AG08395 (cell line): Measurements from ENCODE around the gene GPR27.

Experiments used
- DNase-seq: peaks from one replicate; pipeline ENCODE4 v3.0.0; 2012; ENCODE audit warnings: mixed read lengths, low spot score

The GPR27 gene

DNA sequence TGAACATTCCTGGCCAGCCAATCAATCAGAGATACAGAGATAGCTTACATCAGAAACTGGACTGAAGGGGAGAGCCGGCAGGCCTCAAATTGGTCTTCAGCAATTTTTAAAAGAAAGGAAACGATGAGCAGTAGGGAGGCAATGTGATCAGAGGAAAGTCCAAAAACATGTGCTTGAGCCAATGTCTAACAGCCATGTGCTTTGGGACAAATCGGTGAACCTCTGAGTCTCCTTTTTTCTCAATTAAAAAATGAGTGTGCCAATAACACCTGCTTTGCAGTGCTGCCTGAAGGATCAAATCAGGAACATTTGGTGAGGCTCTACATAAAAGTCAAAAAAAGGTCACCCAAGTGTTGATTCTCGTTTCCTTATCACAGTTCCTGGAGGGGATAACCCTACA lies 21.0 kb upstream of the GPR27 start:
- no peak for DNase-seq

DNA sequence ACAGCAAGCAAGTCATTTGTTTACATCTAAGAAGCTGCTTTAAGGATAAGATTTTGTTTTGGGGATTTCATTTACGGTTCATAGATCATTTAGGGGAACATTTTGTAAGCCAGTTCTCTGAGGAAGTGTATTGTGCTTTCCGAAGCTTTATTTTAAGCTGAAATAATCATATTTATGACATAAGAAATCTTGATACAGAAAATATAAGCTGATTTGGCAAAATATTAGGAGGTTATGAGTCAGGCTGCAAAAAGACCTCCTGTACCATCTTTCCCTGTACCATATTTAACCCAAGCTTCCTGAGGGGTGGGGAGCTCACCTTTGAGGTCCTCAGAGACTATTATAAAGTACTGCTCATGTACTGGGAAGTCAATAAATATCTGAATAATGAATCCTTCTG lies 20.3 kb upstream of the GPR27 start:
- DNase-seq: no peak

DNA sequence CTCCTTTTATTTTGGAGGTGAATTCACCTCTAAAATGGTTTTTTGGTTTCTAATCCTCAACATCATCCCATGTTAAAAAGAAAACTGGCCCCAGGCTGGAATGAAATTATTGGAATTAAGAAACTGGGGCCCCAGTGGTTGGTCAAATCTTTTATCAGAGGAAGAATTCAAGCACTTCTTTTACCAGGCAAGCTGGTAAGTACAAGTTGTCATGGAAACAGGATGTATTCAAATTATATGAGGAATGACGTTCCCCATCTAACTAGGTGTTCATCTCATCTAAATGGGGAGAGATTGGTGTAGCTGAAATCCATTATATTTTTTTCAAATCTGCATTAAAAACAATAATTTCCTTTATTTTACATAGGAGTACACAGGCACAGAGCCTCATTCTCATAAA lies 18.8 kb upstream of the GPR27 start:
- DNase-seq: no peak

DNA sequence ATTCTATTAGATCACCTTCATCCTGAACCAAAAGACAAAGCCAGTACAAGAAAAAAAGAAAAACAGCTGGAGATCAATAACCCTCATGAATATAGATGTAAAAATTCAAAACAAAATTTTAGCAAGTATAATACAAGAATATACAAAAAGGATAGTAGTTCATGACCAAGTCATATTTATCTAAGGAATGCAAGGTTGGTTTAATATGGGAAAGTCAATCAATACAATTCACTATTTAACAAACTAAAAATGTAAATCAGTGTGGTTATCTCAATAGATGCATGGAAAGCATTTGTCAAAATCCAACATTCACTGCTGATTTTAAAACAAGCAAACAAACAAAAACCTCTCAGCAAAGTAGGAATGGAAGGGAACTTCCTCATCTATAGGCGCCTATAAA lies 11.0 kb upstream of the GPR27 start:
- DNase-seq: no peak

DNA sequence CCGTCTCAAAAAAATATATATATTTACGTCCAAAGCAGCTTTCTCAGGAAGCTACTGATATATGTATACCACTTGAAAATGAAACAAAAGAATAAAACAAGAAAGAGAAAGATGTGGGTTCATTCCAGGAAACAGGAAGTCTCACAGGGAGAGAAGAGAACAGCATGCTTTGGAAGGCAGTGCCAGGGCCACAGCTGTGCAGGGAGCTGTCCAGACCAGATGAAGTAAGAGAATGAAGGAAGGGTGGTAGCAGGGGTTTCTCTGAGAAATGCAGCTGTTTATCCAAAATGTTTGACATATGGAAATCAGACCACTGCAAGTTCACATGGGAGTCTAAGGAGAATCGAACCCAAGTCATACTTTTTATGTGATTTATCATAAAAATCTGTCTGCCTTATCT lies 8.9 kb upstream of the GPR27 start:
- DNase-seq: no peak

DNA sequence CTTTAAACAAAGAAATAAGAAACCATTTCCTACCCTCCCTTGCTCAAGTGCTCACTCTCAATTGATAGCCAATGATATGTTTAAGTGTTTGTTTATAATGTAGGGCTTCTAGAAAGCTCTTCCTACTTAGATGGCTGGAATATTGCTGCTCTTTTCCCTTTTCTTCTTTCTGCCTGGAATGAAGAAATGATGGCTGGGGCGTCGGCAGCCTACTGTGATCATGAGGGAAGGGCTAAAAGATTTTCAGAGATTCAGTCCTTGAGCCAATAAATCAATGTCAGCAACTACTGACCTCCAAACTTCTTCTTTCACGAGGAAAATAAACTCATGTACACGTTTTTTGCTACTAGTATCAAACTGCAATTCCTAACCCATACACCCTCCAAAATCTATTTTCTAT lies 2.1 kb upstream of the GPR27 start:
- DNase-seq: no peak

DNA sequence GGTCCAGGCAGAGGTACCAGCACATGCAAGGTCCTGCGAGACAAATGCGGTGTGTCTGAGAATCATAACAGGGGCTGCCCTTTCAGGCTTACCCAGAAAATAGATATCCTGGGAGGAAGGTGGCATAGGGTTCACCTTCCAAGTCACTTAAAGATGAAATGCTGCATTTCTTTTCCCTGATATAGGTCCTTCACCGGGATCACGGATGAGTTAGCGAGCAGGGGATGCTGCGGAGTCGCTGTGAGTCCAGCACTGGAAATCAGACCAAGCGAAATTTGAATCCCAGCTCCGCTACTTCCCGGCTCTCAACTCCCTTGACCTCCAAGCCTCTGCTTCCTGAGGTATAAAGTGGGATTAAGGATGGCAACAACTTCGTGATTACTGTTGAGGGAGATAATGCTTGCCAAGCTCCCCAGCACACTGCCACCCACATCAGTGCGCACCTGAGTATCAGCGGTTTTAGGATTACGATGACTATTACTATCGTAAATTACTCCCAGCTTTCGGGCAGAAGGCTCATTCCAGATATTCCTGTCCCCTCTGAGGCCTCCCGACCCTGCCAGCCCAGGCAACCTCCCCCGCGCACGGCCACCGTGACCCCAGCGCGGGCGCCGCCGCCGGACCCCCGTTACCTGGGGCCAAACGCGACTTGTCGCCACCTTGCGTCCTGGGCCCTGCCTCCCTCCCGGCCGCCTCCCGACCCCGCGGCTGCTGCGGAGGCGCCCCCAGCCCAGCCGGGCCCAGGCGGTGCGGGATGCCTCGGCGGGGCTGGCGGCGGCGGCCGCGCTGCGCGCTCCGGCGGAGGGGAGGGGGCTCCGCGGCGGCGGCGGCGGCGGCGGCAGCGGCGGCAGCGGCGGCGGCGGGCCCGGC lies 589 bp upstream of the GPR27 start:
- no peak for DNase-seq

DNA sequence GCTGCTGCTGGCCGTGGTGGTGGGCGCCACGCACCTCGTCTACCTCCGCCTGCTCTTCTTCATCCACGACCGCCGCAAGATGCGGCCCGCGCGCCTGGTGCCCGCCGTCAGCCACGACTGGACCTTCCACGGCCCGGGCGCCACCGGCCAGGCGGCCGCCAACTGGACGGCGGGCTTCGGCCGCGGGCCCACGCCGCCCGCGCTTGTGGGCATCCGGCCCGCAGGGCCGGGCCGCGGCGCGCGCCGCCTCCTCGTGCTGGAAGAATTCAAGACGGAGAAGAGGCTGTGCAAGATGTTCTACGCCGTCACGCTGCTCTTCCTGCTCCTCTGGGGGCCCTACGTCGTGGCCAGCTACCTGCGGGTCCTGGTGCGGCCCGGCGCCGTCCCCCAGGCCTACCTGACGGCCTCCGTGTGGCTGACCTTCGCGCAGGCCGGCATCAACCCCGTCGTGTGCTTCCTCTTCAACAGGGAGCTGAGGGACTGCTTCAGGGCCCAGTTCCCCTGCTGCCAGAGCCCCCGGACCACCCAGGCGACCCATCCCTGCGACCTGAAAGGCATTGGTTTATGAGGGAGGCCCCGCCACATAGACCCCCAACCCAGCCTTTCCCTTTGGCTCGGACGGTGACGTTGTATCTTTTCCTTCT lies 1.1 kb downstream of the GPR27 start:
- no peak for DNase-seq

DNA sequence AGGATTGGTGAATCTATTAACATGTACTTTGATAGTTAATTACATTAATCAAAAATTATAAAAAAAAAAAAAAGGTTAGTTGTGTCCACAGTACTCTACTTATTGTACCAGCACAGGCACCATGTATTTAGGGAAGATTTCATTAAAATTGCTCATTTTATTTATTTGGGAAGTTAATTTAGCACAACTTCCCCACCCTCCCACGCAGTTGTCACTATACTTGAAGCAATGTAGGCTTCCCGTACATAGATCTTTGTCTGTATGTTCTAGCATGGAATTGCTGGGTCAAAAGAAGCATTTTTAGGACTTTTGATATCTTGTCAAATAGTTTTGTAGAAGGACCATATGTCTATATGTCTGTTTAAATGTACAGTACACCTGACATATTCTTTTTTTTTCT lies 4.4 kb downstream of the GPR27 start:
- no peak for DNase-seq

DNA sequence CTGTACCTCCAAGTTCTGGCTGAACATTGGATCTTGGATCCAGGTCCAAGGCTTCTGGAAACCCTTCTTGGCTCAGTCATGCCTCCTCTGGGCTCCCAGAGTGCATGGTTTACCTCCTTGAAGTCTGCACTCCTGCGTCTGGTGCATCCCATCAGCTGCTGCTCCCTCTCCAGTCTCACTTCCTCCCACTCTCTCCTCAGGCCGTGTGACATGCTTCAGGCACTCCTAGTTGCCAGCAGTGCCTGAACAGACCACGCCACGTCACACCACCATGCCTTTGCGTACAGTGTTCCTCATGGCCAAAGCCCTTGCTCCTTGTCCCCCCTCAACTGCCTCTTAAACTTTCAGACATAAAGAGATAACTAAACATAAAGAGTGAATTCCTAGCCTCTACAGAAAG lies 5.7 kb downstream of the GPR27 start:
- DNase-seq: no peak

DNA sequence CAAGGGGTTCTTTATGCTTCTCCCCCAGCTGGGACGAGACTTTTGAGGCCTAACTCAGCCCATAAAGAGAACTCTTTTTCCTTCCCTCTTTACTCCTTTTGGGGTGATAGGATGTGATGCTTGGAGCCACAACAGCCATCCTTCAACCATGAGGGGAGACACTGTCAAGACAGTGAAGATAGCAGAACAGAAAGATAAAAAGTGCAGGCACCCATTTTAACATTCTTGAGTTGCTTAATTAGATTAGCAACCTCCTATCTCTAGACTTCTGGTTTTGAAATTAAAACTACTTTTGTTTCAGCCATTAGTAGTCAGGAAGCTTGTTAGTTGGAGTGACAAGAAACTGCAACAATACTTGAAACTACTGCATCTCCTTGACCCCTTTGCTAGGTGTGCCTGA lies 6.5 kb downstream of the GPR27 start:
- DNase-seq: no peak

DNA sequence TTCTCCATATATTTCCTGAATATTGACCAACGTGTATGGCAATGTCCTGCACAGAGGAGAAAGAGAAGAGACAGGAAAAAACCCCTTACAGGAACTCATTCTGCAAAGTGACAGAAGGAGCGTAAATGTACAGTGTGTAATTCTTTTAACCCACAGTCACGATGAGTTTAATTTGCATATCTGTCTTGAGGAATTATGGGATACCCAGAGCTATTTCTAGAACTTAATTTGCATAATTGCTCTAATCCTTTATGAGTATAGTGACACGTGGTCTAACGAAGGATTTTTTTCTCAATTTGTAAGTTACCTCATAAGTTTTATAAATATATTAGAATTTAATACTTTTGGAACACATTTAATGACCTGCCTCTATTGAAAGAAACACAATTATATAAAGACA lies 9.8 kb downstream of the GPR27 start:
- DNase-seq: no peak

DNA sequence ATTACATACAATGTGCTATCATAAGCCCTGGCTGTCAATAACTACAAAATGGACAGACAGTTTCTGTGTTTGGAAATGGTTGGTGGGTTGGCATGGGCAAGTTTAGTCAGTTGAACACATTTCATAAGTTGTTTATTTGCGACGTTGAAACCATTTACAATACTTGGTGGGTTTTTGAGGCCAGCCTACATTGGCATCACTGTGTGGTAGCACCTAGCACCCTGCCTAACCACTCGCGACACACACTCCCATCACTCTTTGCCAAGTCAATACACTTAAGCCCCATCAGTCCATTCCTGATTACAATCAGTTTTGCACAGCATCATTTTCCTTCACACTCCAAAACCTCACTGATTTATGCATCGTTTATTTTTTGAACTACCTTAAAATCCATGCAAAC lies 17.5 kb downstream of the GPR27 start:
- no peak for DNase-seq

DNA sequence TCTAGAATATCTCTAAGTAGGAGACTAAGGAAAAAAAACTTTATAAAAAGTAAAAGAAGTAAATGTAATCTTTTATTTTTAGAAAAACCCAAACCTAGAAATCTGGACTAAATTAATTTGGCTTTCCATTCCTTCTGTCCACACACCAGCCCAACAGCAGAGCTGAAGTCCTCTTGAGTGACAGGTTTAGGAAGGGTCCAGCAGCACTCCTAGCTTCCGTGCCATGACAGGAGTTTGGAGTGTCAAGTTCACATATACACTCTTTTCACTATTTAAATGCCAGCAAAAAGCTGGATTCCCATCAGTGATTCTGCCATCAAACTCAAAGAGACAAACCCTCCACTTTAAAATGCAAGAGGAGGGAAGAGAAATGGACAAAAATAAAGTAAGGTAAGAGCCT lies 18.2 kb downstream of the GPR27 start:
- DNase-seq: no peak

DNA sequence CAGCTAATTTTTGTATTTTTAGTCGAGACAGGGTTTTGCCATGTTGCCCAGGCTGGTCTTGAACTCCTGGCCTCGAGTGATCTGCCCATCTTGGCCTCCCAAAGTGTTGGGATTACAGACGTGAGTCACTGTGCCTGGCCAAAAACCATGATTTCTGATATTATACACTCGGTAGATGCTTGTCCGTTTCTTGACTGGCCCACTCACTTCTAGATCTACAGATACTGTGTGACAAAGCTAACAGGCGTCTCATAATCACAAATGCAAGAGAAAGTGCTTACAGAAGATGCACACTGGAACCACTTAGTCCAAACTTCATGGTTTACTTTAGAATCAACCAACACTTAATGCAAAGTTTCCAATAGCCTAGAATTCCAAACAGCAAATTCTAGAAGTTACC lies 22.9 kb downstream of the GPR27 start:
- no peak for DNase-seq

DNA sequence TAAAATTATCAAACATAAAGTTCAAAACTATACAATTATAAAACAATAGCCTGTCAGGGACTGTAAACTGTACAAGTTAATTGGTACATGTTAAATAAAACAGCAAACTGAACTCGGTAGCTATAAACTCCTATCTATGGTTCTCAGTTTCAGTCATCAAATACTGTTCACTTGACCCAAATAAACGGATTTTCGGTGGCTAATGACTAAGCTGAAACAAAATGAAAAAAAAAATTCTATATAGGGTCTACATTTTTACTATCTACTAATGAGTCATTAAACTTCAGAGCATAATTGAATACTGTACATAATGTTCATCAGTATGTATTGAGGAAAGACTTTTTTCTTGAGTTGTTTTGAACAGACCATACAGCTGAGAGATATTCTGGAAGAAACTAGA lies 24.7 kb downstream of the GPR27 start:
- DNase-seq: no peak

DNA sequence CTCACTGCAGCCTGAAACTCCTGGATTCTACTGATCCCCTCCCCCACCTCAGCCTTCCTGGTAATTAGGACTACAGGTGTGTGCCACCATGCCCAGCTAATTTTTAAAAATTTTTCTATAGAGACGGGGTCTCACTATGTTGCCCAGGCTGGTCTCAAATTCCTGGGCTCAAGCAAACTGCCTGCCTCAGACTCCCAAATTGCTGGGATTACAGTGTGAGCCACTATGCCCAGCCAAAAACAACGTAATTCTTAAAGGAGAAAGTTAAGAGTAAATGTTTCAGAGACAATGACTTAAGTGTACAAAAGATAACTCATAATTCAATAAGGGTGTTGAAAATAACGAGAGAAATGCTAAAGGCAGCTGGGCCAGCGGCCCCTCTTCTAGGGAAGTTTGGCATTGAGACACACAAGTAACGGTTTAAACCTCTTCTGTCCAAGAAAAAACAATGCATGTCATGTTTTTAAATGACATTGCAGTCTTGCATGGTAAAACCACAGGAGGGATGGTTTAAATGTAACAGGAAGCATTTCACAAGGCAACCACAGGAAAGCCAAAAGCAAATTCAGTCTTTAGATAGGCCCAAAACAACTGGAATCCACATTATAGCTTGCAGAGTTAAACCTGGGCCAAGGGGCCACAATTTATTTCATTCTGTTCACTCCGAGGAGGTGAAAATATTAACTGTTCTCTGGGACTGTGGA lies 26.2 kb downstream of the GPR27 start:
- no peak for DNase-seq

DNA sequence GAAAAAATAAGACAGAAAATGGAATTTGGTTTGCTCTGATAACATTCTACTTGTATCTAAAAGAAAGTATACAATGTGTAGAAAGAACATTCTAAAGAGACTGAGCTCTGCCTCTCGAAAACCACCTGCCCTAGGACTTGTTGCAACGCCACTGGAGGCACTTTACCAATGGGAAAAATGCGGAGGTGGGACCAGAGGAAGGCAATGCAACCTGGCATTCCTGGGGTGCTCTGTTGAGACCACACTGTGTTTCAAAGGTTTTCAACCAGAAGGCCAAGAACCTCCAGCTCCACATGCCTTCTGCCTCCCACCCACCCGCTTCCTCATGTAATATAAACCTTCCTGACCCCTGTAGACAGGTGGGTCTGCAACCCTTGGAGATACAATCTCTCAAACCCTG lies 26.8 kb downstream of the GPR27 start:
- DNase-seq: no peak

DNA sequence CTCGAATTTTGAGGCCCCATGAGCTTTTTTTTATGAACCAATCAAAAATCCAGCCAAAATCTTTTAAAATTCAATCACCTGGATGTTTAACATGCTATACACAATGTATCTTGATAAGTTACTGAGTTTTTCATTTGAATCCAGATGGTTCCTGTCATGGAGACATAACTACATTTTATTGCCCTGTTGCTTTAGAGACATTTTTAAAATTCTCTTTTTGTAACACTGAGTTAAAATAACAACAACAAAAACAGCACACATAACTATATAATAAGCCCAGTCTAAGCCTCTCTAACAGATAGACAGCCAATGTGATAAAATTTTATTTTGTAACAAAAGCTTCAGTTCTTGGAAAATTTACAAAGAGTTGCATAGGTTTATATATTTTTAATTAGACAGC lies 29.5 kb downstream of the GPR27 start:
- no peak for DNase-seq

DNA sequence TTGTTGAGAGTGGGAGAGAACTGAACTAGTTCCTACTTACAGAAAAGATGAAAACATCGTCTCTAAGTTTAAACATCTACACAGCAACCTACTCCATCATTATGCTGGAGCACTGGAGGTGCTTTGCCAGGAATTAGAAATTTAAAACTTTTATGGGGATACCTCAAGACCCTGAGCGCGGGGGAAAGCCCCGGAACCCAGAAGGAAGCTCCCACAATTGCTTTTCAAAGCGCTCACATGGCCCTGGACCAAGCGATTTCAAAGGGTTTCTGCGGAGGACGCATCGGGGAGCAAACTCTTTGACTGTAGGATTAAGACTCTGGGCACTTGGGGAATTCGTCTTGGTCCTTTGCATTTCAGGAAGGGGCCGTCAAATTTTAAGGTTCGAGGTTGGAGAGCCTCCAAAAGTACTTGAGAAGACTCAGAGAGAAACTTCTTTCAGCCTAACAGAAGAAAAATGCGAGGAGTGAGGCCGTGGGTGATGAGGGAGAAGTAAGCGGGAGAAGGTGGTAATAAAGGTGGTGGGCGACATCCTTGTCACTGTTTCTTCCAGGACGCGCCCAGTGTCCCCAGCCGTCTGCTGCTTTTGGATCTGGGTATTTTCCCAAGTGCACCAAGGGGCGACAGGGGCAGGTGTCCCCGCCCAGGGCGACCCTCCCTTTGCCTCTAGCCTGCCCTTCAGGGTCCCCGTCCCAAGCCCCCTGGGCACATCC lies 30.7 kb downstream of the GPR27 start:
- DNase-seq: no peak

DNA sequence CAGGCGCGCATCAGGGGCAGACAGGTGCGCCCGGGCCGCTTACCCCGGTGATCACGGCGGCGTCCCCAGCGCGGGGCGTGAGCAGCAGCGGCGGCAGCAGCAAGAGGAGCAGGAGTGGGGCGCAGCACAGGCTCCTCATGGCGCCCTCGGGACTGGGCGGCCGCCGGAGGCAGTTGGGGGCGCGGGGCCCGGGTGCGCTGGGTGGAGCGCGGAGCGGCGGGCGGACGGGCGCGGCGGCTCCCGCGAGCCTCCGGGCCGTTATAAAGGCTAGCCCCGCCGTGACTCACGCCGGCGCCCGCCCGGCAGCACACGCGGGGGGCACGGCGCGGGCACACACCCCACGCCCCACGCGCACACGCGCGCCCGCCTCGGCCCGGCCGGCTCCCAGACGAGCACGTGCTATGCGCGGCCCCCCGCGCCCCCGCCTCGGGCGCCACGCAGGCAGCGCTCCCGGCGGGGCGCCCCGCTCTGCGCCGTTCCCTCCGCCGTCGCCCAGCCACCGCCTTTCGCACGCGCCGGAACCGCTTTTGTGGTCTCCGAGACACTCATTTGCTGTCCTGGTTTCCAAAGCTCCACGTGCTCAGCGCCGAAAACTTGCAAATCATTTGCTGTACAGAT lies 31.4 kb downstream of the GPR27 start, which contains the start of gene PROK2:
PROK2 (minus strand) TSS at position 235 of the 618 bp plus-strand sequence; CDS start at position 139, 96 bp downstream.
- DNase-seq: peak; percentile 10
